ENCODE data around the gene SEMA5B. TPM values are rescaled to one million over a fixed set of nuclear protein-coding genes. Genes with fewer than 3 reads are reported as not detected.

Gene SEMA5B
- total RNA-seq, 2 experiments from 2014 or later, result 0.13 to 2.3 TPM

DNA sequence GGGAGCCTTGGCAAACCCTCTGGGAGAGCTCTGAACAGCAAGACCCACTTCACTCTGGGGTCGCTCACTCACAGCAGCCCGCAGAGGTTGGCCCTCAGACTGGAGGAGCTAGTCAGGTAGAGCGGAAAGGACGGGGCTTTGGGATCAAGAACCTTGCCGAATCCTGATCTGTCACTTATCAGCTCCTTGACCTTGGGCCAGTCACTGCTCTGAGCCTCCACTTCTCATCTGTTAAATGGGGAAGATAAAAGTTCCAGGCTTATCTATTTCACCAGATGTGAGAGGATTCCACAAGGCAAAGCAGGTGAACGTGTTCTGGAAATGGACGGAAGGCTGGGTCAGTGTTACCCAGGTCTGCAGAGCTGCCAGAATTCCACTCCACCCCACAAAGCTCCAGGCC lies 29.4 kb downstream of the SEMA5B start:
- no peaks in the 10 kb centered on the region for H3K36me3 ChIP-seq (ENCODE audit: insufficient read depth, low read length)

GRCh38 chr3:122996038-122996580 lies 31.5 kb downstream of the SEMA5B start:
- POLR2A ChIA-PET, result interaction anchor here (0.8 to 1.1 kb wide), 2 partner anchors 23 to 157 kb away, joined by 3 read pairs; no protein-coding TSS in a partner anchor
- CTCF ChIA-PET (ENCODE audit: unreplicated experiment), result no interaction called here

More for the DNA sequence above, 29.4 kb downstream of the SEMA5B start:
- no peak for DNase-seq (ENCODE audit: low spot score)
- H3K27ac ChIP-seq (ENCODE audit: low read depth, low read length, poor library complexity, severe bottlenecking), result no peak overlapping the region
- ChIA-PET POLR2A (interaction anchor here (0.6 kb wide), 1 partner anchor 139 kb away, joined by 3 read pairs; no protein-coding TSS in a partner anchor), CTCF (ENCODE audit: unreplicated experiment) (no interaction called here)
- no peaks in the 10 kb centered on the region for H3K9me2 ChIP-seq (ENCODE audit: insufficient read depth, low read length)
- H3K4me3 ChIP-seq (ENCODE audit: low read depth, low read length, poor library complexity, severe bottlenecking), result no peak overlapping the region
- BruUV-seq (replicated peaks), result no TSS peak
- TF ChIP-seq EZH2phosphoT487 (IDR thresholded peaks at IDR 0.05; ENCODE audit: borderline replicate concordance, low read depth, low read length) (no peak), CTCF (conservative IDR thresholded peaks at IDR 0.05; ENCODE audit: low read length) (no peak)
- intact Hi-C loops (cut with micrococcal nuclease; ENCODE audit: unreplicated experiment), result no loop called here
- H4K20me1 ChIP-seq (ENCODE audit: insufficient read depth, low read length), result no peaks in the 10 kb centered on the region
- no peak overlapping the region for H2AFZ ChIP-seq (ENCODE audit: low read length)
- no peaks in the 10 kb centered on the region for H3K79me2 ChIP-seq (ENCODE audit: insufficient read depth, low read depth, low read length)
- H3K4me2 ChIP-seq (ENCODE audit: low read length), result no peak overlapping the region
- H3K9me3 ChIP-seq (ENCODE audit: low read length), result no peaks in the 10 kb centered on the region
- H3K4me1 ChIP-seq (ENCODE audit: insufficient read depth, low read length, poor library complexity, severe bottlenecking), result no peaks in the 10 kb centered on the region

More at GRCh38 chr3:122996038-122996580, 31.5 kb downstream of the SEMA5B start:
- Histone ChIP-seq H3K27ac (ENCODE audit: low read depth, low read length, poor library complexity, severe bottlenecking) (no peak overlapping the region), H3K4me1 (ENCODE audit: insufficient read depth, low read length, poor library complexity, severe bottlenecking) (no peaks in the 10 kb centered on the region), H3K4me2 (ENCODE audit: low read length) (no peak overlapping the region), H4K20me1 (ENCODE audit: insufficient read depth, low read length) (no peaks in the 10 kb centered on the region), H3K79me2 (ENCODE audit: insufficient read depth, low read depth, low read length) (no peaks in the 10 kb centered on the region), H2AFZ (ENCODE audit: low read length) (no peak overlapping the region), H3K4me3 (ENCODE audit: low read depth, low read length, poor library complexity, severe bottlenecking) (no peak overlapping the region), H3K9me2 (ENCODE audit: insufficient read depth, low read length) (no peaks in the 10 kb centered on the region), H3K9me3 (ENCODE audit: low read length) (no peaks in the 10 kb centered on the region), H3K36me3 (ENCODE audit: insufficient read depth, low read length) (no peaks in the 10 kb centered on the region)
- TF ChIP-seq EZH2phosphoT487 (IDR thresholded peaks at IDR 0.05; ENCODE audit: borderline replicate concordance, low read depth, low read length) (no peak), CTCF (conservative IDR thresholded peaks at IDR 0.05; ENCODE audit: low read length) (no peak)
- no peak for DNase-seq (ENCODE audit: low spot score)
- intact Hi-C loops (cut with micrococcal nuclease; ENCODE audit: unreplicated experiment), result no loop called here
- BruUV-seq (replicated peaks), result no TSS peak
